ENCODE data around the gene XRCC5.

DNA sequence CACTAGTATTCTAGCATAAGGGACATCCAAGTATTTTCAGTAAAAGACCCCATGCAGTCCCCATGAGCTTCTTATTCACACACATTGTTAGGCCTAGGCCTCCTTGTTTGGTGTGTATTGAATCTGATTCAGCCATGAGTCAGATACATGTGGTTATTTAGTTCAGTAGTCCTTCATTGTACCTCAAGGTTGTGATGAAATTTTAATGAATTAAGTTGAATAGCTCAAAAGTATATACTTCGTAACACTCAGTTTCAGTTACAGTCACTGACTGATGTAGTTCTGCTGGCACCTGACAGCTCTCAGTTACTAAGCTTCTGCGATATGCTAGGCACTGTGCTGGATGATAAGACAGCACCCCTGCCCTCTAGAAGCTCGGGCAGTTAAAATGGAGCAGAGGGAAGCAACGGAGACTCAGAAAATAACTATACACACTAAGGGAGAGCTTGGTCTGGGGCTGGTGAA is 86.4 kb downstream of the XRCC5 start:
- TF ChIP-seq, protein P1, sequence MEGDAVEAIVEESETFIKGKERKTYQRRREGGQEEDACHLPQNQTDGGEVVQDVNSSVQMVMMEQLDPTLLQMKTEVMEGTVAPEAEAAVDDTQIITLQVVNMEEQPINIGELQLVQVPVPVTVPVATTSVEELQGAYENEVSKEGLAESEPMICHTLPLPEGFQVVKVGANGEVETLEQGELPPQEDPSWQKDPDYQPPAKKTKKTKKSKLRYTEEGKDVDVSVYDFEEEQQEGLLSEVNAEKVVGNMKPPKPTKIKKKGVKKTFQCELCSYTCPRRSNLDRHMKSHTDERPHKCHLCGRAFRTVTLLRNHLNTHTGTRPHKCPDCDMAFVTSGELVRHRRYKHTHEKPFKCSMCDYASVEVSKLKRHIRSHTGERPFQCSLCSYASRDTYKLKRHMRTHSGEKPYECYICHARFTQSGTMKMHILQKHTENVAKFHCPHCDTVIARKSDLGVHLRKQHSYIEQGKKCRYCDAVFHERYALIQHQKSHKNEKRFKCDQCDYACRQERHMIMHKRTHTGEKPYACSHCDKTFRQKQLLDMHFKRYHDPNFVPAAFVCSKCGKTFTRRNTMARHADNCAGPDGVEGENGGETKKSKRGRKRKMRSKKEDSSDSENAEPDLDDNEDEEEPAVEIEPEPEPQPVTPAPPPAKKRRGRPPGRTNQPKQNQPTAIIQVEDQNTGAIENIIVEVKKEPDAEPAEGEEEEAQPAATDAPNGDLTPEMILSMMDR (conservative IDR thresholded peaks at IDR 0.05 in 1 of 2, IDR thresholded peaks at IDR 0.05 in 1 of 2; ENCODE audit: low read depth in 1 of 2, low read length in 2 of 2): no peak
- TF ChIP-seq EZH2 (IDR thresholded peaks at IDR 0.05; ENCODE audit: low read length, missing control alignments): no peak
